ENCODE measurements around the gene TBC1D17.

TBC1D17 gene

DNA sequence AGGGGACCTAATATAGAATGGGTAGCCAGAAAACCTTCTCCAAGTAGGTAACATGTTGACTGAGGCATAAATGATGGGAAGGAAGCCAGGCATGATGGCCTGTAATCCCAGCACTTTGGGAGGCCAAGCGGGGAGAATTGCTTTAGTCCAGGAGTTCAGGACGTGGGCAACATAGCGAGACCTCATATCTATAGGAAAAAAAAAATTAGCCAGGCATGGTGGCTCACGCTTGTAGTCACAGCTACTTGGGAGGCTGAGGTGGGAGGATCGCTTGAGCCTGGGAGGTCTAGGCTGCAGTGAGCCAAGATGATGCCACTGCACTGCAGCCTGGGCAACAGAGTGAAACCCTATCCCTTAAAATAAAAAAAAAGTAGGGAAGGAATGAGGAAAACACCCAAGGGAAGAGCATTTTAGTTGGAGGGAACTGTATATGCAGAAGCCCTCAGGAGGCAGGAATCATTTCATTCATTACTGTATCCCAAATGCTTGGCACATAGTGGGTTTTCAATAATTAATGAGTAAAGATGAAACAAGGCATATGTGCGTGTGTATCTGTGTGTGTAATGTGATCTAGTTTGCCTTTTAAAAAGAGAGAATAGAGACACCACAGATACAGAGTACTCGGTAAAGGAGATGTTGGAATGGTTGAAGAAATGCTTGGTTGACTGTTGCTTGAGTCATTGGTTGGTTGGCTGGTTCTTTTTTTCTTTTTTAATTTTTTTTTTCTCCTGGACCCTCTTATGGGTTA is 54.0 kb downstream of the TBC1D17 start:
- H3K4me3 ChIP-seq (ENCODE audit: low read length): no peak overlapping the region
- WGBS (ENCODE audit: insufficient coverage, insufficient read length): no CpG with 5 or more reads among the region's 7 CpGs
- H3K4me1 ChIP-seq (ENCODE audit: control insufficient read depth, insufficient read depth, low read length): peaks cover 5% of the 10 kb centered on the region; the same call in 1 of the 2 replicates
- H3K36me3 ChIP-seq (ENCODE audit: control insufficient read depth, insufficient read depth, low read length): peaks cover 9% of the 10 kb centered on the region
- DNase-seq (ENCODE audit: low read depth, low spot score): no peak
- no peaks in the 10 kb centered on the region for H3K27me3 ChIP-seq (ENCODE audit: control insufficient read depth, insufficient read depth, low read length)
- no peak overlapping the region for H3K27ac ChIP-seq (ENCODE audit: low read length)
- H3K9me3 ChIP-seq (ENCODE audit: control insufficient read depth, insufficient read depth, low read length): no peaks in the 10 kb centered on the region

DNA sequence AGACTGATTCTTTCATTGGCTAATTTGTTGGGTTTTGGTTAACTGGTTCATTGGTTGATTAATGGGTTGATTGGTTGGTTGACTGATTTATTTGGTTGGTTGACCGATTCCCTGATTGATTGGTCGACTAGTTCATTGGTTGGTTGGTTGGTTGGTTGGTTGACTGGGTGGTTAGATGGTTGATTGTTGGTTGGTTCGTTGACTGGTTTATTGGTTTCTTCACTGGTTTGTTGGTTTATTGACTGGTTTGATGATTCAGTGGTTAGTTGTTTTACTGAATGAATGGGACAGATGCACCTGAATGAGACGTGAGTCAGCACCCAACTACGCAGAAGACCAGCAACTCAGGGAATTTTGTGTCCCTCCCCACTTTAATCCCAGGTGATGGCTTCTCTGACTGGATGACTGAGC is 54.5 kb downstream of the TBC1D17 start:
- DNase-seq (ENCODE audit: low read depth, low spot score): no peak
- H3K9me3 ChIP-seq (ENCODE audit: control insufficient read depth, insufficient read depth, low read length): no peaks in the 10 kb centered on the region
- H3K27ac ChIP-seq (ENCODE audit: low read length): no peak overlapping the region
- no peaks in the 10 kb centered on the region for H3K27me3 ChIP-seq (ENCODE audit: control insufficient read depth, insufficient read depth, low read length)
- peaks cover 5% of the 10 kb centered on the region; the same call in 1 of the 2 replicates for H3K4me1 ChIP-seq (ENCODE audit: control insufficient read depth, insufficient read depth, low read length)
- H3K36me3 ChIP-seq (ENCODE audit: control insufficient read depth, insufficient read depth, low read length): peaks cover 8% of the 10 kb centered on the region
- H3K4me3 ChIP-seq (ENCODE audit: low read length): no peak overlapping the region
- no CpG with 5 or more reads among the region's 5 CpGs for WGBS (ENCODE audit: insufficient coverage, insufficient read length)

DNA sequence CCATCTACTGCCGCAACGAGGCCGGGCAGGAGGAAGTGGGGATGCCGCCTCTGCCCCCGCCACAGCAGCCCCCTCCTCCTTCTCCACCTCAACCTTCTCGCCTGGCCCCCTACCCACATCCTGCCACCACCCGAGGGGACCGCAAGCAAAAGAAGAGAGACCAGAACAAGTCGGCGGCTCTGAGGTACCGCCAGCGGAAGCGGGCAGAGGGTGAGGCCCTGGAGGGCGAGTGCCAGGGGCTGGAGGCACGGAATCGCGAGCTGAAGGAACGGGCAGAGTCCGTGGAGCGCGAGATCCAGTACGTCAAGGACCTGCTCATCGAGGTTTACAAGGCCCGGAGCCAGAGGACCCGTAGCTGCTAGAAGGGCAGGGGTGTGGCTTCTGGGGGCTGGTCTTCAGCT is 55.2 kb downstream of the TBC1D17 start:
- WGBS (ENCODE audit: insufficient coverage, insufficient read length): no CpG with 5 or more reads among the region's 25 CpGs
- H3K4me1 ChIP-seq (ENCODE audit: control insufficient read depth, insufficient read depth, low read length): peaks cover 3% of the 10 kb centered on the region; the same call in 1 of the 2 replicates
- H3K9me3 ChIP-seq (ENCODE audit: control insufficient read depth, insufficient read depth, low read length): no peaks in the 10 kb centered on the region
- H3K36me3 ChIP-seq (ENCODE audit: control insufficient read depth, insufficient read depth, low read length): peaks cover under 1% of the 10 kb centered on the region; the same call in 1 of the 2 replicates
- H3K27me3 ChIP-seq (ENCODE audit: control insufficient read depth, insufficient read depth, low read length): no peaks in the 10 kb centered on the region
- H3K27ac ChIP-seq (ENCODE audit: low read length): no peak overlapping the region
- DNase-seq (ENCODE audit: low read depth, low spot score): no peak
- no peak overlapping the region for H3K4me3 ChIP-seq (ENCODE audit: low read length)

DNA sequence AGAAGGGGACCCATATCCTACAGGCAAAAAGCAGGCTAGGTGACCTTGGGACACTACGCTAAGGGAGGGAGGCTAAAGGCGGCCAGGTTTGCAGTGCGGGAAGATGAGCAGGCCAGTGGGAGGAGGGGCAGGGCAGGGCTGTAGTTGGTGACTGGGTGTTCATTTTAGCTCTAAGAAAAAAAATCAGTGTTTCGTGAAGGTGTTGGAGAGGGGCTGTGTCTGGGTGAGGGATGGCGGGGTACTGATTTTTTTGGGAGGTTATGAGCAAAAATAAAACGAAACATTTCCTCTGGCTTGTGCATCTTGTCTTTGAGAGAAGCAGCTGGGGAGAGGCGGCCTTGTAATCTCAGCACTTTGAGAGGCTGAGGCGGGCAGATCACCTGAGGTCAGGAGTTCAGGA is 56.1 kb downstream of the TBC1D17 start:
- DNase-seq (ENCODE audit: low read depth, low spot score): no peak
- 100% methylated on average over 1 of the region's 8 CpGs for WGBS (ENCODE audit: insufficient coverage, insufficient read length)
- no peaks in the 10 kb centered on the region for H3K27me3 ChIP-seq (ENCODE audit: control insufficient read depth, insufficient read depth, low read length)
- no peak overlapping the region for H3K27ac ChIP-seq (ENCODE audit: low read length)
- H3K36me3 ChIP-seq (ENCODE audit: control insufficient read depth, insufficient read depth, low read length): no peaks in the 10 kb centered on the region
- no peaks in the 10 kb centered on the region for H3K9me3 ChIP-seq (ENCODE audit: control insufficient read depth, insufficient read depth, low read length)
- no peak overlapping the region for H3K4me3 ChIP-seq (ENCODE audit: low read length)
- H3K4me1 ChIP-seq (ENCODE audit: control insufficient read depth, insufficient read depth, low read length): peaks cover 1% of the 10 kb centered on the region; the same call in 1 of the 2 replicates

DNA sequence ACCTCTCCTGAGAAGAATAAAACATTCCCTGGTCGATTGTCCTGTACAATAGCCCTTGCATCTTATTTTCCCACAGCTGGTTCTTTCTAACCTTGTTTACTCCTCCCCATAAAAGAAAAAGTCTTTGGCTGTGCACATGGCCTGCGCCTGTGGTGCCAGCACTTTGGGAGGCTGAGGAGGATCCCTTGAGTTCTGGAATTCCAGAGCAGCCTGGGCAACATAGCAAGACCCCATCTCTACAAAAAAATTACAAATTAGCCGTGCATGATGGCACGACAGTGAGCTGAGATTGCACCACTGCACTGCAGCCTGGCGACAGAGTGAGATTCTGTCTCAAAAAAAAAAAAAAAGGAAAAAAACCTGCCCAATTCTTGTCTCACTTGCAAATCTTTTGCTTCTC is 59.0 kb downstream of the TBC1D17 start:
- no peak for DNase-seq (ENCODE audit: low read depth, low spot score)
- Histone ChIP-seq H3K27me3 (ENCODE audit: control insufficient read depth, insufficient read depth, low read length) (no peaks in the 10 kb centered on the region), H3K4me1 (ENCODE audit: control insufficient read depth, insufficient read depth, low read length) (no peaks in the 10 kb centered on the region), H3K4me3 (ENCODE audit: low read length) (no peak overlapping the region), H3K36me3 (ENCODE audit: control insufficient read depth, insufficient read depth, low read length) (no peaks in the 10 kb centered on the region), H3K9me3 (ENCODE audit: control insufficient read depth, insufficient read depth, low read length) (no peaks in the 10 kb centered on the region), H3K27ac (ENCODE audit: low read length) (no peak overlapping the region)
- WGBS (ENCODE audit: insufficient coverage, insufficient read length): no CpG with 5 or more reads among the region's 5 CpGs

- H3K27ac ChIP-seq (ENCODE audit: low read length): no peak overlapping the region
- no CpG with 5 or more reads among the region's 35 CpGs for WGBS (ENCODE audit: insufficient coverage, insufficient read length)
- no peaks in the 10 kb centered on the region for H3K36me3 ChIP-seq (ENCODE audit: control insufficient read depth, insufficient read depth, low read length)
- no peaks in the 10 kb centered on the region for H3K4me1 ChIP-seq (ENCODE audit: control insufficient read depth, insufficient read depth, low read length)
- no peak for DNase-seq (ENCODE audit: low read depth, low spot score)
- no peaks in the 10 kb centered on the region for H3K9me3 ChIP-seq (ENCODE audit: control insufficient read depth, insufficient read depth, low read length)
- no peaks in the 10 kb centered on the region for H3K27me3 ChIP-seq (ENCODE audit: control insufficient read depth, insufficient read depth, low read length)
- no peak overlapping the region for H3K4me3 ChIP-seq (ENCODE audit: low read length)
Measured at GRCh38 chr19:49937750-49938381, 60.4 kb downstream of the TBC1D17 start.

Data from iPS DF 6.9 (cell line).